Lower leg skin (tissue), 4 donors: ENCODE measurements around the gene UNC119. TPM values are rescaled to one million over a fixed set of nuclear protein-coding genes. Genes with fewer than 3 reads are reported as not detected.

Experiments
- DNase-seq, 2 donors: peaks; one replicate each; pipeline ENCODE4 v3.0.0-alpha.2; 2019; ENCODE audit warnings: low spot score in 2 of 2
- H3K4me3 ChIP-seq: fragments of 200-600 bp; sonication (generic); 2 replicates; pipeline ENCODE4 v1.5.1; 2017; ENCODE audit warnings: mild to moderate bottlenecking, low read depth; ENCODE audit not compliant: poor library complexity, severe bottlenecking
- CTCF ChIP-seq, 3 donors: fragments of 450-650 bp; IDR thresholded peaks; one replicate each; pipeline ENCODE4 v1.5.1; 2016; ENCODE audit warnings: antibody characterized with exemption in 3 of 3, mild to moderate bottlenecking in 3 of 3, moderate library complexity in 2 of 3
- POLR2A ChIP-seq, 2 donors: fragments of 450-650 bp; IDR thresholded peaks; one replicate each; pipeline ENCODE4 v1.6.1; 2016 to 2017; ENCODE audit warnings: antibody characterized with exemption in 2 of 2, mild to moderate bottlenecking in 1 of 2, moderate library complexity in 1 of 2
- WGBS, 2 donors: methylation state at CpG; one replicate each; pipeline ENCODE4 v1.1.5; 2018; 5-methylcytosine and 5-hydroxymethylcytosine counted together
- intact Hi-C: fragments of 100-400 bp; cut with DNase I; formaldehyde crosslinking; loops from one replicate; pipeline ENCODE4 v1.15.0; 2023; ENCODE audit warnings: low total_unique reads
- total RNA-seq, 4 donors: library from RNA; depleted of rRNA; stranded (reverse); fragments of >200 nt; gene quantifications; one replicate each; pipeline ENCODE4 v1.1.0, GENCODE V29; 2016

Gene UNC119
- total RNA-seq, 4 donors from 2014 or later: 41.2 to 41.6 (median 41.4) TPM

- H3K4me3 ChIP-seq: no peak overlapping the region
- no peak for DNase-seq
- TF ChIP-seq CTCF (IDR thresholded peaks at IDR 0.05): no peak
- WGBS, 2 donors: 55 to 64% methylated on average over 14 of the region's 14 CpGs
- intact Hi-C loops: no loop called here
Observed at GRCh38 chr17:28506763-28507487, 45.5 kb downstream of the UNC119 start.

GRCh38 chr17:28505986-28506665 lies 46.3 kb downstream of the UNC119 start, which contains the start of gene FOXN1:
FOXN1 (plus strand) TSS chr17:28506348; CDS start chr17:28523970, 17,622 bp downstream.
- no peak within 1 kb of the TSS for H3K4me3 ChIP-seq
- DNase-seq: no peak
- 36 to 37% methylated on average over 12 to 28 of the region's 28 CpGs for WGBS, 2 donors
- no peak for TF ChIP-seq POLR2A (IDR thresholded peaks at IDR 0.05)
- no peak for TF ChIP-seq CTCF (IDR thresholded peaks at IDR 0.05)
- intact Hi-C loops: no loop called here

GRCh38 chr17:28503420-28503819 lies 49.0 kb downstream of the UNC119 start:
- TF ChIP-seq CTCF (IDR thresholded peaks at IDR 0.05): no peak
- TF ChIP-seq POLR2A (IDR thresholded peaks at IDR 0.05): no peak
- no peak overlapping the region for H3K4me3 ChIP-seq
- intact Hi-C loops: no loop called here
- WGBS, 2 donors: 81 to 82% methylated on average over 3 of the region's 3 CpGs
- no peak for DNase-seq

GRCh38 chr17:28501421-28502284 lies 50.8 kb downstream of the UNC119 start:
- intact Hi-C loops: no loop called here
- no peak for DNase-seq
- 70 to 73% methylated on average over 3 of the region's 3 CpGs for WGBS, 2 donors
- no peak for TF ChIP-seq CTCF (IDR thresholded peaks at IDR 0.05)
- TF ChIP-seq POLR2A (IDR thresholded peaks at IDR 0.05): no peak
- no peak overlapping the region for H3K4me3 ChIP-seq

- no peak overlapping the region for H3K4me3 ChIP-seq
- intact Hi-C loops: no loop called here
- no peak for DNase-seq
- 42 to 53% methylated on average over 13 of the region's 13 CpGs for WGBS, 2 donors
- no peak for TF ChIP-seq POLR2A (IDR thresholded peaks at IDR 0.05)
- TF ChIP-seq CTCF (IDR thresholded peaks at IDR 0.05): no peak
Observed at GRCh38 chr17:28500712-28501379, 51.6 kb downstream of the UNC119 start.
